Astrocyte of the hippocampus (primary cell): ENCODE data around the gene NMT2.
A peak's percentile ranks its signal among the peaks of the same experiment; 100 is the strongest.

Source experiments
- DNase-seq: peaks from one replicate; pipeline ENCODE4 v3.0.0; 2011; ENCODE audit warnings: low read depth, low spot score

NMT2 gene

DNA sequence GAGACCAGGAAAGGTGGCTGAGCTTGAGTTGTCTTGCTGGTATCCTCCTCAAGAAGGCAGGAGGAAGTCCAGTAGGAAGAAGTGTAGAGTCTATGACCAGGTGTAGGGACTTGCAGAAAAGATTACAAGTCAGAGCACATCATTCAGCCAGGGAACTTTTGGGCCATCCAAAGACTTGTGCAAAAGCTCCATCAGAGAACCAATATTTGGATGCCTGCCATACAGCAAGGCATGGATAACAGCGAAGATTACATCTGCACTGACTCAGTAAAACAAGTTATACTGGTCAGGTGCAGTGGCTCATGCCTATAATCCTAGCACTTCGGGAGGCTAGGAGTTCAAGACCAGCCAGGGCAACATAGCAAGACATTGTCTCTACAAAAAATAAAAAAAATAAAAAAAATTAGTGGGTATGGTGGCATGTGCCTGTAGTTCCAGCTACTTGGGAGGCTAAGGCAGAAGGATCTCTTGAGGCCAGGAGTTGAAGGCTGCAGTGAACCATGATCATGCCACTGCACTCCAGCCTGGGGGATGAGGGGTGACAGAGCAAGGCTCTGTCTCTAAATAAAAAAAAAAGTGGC, 13.2 kb upstream of the NMT2 start:
- DNase-seq, result no peak

DNA sequence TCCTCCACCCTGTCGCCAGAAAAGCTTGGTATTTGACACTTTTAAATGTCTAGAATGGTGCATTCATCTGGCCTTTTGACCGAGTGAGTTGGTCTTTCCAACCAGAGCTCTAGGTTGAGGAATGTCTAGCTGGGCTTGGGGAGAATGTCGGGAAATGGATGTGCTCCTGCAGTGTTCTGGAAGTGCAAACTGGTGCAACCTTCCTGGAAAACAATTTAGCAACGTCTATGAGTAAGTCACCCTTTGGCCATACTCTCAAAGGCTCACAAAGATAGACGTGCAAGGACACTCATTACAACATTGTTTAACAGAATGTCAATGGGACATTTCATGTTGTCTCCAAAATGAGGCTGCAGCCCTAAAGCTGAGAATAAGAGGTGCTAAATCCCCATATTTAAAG, 12.2 kb upstream of the NMT2 start:
- DNase-seq, result no peak

- DNase-seq, result no peak
Measured at GRCh38 chr10:15176269-15176668, 7.8 kb upstream of the NMT2 start.

- no peak for DNase-seq
Measured at GRCh38 chr10:15175587-15175986, 7.1 kb upstream of the NMT2 start.

- no peak for DNase-seq
Measured at GRCh38 chr10:15172306-15172840, 3.9 kb upstream of the NMT2 start.

DNA sequence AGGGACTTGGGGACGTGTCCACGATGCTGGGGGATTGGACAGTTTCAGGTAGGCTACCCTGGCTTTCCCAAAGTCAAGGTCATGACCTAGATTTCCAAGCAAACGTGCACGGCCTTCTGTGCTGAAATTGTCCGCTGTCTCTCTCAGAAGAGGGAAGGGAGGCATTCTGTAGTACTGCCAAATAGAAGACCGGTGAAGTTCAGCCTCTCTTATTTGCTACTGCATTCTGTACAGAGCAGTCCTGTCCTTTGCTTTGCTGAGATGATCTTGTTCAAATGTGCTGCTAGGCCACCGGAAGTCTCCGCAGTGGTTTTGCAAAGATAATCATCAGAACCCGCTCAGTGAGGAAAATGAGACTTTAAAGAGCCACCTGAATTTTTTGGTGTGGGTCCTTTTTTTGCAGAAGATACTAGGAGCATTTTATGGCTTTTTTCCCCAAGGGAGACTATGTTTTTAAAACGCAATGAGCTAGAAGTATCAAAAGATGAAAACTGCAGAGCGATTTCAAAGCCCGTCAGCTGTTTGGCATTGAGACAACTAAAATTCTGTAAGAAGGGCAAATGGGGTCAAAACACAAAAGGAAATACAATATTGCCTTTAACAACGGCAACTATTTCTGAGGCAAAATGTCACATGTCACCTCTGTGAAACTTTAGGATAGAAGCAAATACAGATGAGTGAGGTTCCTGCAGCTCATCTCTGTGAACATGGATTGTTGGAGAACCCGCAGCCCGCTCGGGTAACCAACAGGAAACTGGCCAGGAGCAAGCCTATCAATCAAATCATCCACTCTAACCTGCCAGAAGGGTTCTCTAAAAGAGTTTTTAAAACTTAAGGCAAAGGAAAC, 1.3 kb upstream of the NMT2 start:
- DNase-seq, result no peak

GRCh38 chr10:15168786-15169554, 477 bp upstream of the NMT2 start:
- DNase-seq, result peak; percentile 98

GRCh38 chr10:15167411-15168290, 842 bp downstream of the NMT2 start:
- peak; percentile 81 for DNase-seq

DNA sequence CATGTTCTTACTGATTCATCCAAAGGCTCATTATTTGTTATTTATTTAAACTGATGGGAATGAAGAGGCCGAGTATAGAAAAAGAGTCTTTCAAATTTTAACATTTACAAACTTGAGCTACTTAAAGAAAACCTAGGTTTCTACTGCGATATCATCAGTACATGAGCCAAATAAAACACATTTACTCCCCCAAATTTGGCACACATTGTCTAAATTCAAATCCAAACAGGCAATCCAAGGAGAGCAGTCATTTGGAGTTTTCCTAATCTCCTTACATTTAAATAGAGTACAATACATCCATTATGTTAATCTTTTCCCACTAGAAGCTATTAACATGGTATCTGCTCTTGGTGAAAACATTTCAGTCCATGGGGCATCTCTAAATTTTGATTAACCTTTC, 2.2 kb downstream of the NMT2 start:
- peak; percentile 32 for DNase-seq

DNA sequence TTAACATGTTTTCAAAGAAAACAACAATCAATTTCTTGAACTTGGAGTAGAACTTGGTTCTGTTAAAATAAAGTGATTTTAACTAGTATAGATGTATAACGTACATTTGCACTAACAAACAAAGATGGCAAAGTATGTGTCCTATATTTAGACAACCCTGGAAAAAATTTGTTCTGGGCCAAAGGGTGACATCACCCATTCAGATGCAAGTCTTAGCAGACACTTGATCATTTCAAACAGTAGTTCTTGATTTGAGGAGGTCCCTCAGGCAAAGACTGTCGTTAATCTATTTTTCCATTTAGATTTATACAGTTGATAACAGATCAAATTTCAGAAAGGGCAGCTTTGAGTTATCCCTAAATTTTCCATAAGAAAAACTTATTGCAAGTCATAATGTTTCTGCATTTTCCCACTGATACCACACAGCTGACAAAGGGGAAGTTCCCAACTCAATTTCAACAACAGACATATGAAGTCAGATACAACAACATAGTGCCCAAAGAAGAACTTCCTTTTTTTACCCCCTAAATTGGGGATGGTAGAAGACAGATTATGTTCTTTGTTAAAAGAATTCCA, 5.2 kb downstream of the NMT2 start:
- no peak for DNase-seq

DNA sequence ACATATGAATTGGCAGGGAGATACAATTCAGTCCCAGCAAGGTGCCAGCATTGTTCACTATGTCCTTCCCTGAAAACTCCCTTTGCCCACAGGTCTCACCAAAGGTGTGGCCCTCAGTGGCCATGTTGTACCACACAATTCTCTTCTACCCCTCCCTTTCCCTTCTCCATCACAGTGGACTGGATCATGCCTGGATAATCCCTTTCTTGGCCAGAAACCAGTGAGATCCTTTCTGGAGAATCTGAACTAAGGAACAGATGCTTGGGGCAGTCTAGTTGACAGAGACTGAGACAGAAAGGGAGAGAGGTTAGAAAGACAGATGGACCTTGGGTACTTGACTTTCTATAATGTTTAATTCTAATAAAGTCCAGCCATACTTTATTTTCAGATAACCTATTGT, 9.5 kb downstream of the NMT2 start:
- no peak for DNase-seq

DNA sequence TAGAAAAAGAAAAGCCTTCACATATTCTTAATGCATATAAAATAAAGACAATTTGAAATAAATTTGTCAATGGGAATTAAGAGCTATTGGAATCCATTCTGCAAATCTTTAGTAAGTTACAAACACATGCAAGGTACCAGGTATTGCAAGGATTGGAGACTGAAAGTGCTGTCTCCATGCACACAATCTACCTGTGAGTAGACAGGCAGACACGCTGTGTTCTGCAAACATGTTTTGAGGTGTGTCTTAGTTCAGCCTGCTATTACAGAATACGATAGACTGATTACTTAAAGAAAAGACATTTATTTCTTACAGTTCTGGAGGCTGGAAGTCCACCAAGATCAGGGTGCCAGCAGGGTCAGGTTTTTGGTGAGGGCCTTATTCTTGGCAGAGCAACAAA, 10.0 kb downstream of the NMT2 start:
- DNase-seq, result no peak

GRCh38 chr10:15155978-15156656, 12.4 kb downstream of the NMT2 start:
- no peak for DNase-seq

DNA sequence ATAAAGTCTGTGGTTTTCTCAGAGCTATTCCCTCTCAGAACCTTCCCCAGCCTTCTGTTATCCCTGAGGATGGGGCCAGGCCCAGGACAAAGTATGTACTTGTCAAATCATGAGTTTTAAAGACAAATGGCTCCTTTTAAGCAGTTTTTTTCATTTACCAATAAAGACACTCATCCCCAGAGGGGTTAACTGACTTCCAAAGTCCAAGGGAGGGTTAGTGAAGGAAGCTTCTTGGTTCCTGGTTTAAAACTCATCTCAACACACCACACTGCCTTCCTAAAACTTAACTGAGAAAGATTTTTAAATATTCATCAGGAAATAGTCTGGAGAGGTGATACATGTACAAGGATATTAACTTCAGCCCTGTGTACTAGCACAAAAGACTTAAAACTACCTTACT, 15.9 kb downstream of the NMT2 start:
- DNase-seq, result no peak

- no peak for DNase-seq
Measured at GRCh38 chr10:15150563-15150962, 17.9 kb downstream of the NMT2 start.

GRCh38 chr10:15149042-15149771, 19.3 kb downstream of the NMT2 start:
- DNase-seq, result no peak

- DNase-seq, result no peak
Measured at GRCh38 chr10:15147594-15148392, 20.7 kb downstream of the NMT2 start.

GRCh38 chr10:15146366-15146765, 22.1 kb downstream of the NMT2 start:
- DNase-seq, result no peak

GRCh38 chr10:15144788-15145187, 23.7 kb downstream of the NMT2 start:
- no peak for DNase-seq
